HepG2 (cell line): ENCODE data around the gene BCAP29. TPM values are rescaled to one million over a fixed set of nuclear protein-coding genes. Genes with fewer than 3 reads are reported as not detected.

Source experiments
- ATAC-seq: fragments of 200-7000 bp; cut with Tn5 transposase; 3 replicates; pipeline ENCODE4 v1.9.1; 2020; ENCODE audit warnings: mild to moderate bottlenecking, moderate library complexity
- BruUV-seq: library from RNA; stranded (reverse); fragments of 400-500 nt; replicated peaks from 2 replicates; lab custom pipeline; 2021; lab: Mats Ljungman, UMichigan
- CTCF ChIA-PET: fragments of 300-600 bp; formaldehyde crosslinking; extraction: SDS; loops from one replicate; lab custom pipeline; 2021; ENCODE audit warnings: low total read pairs, inconsistent platforms, low intra/inter-chr PET ratio; lab: Yijun Ruan, JAX
- POLR2A ChIA-PET: fragments of 350-600 bp; sonication (Branson Sonifier 250); formaldehyde crosslinking; loops from one replicate; lab custom pipeline; 2020; ENCODE audit warnings: antibody characterized with exemption, inconsistent platforms; lab: Yijun Ruan, JAX
- DNase-seq: peaks from one replicate; pipeline ENCODE4 v3.0.0-alpha.2; 2015; ENCODE audit warnings: low spot score
- FAIRE-seq: peaks from 3 replicates; lab custom pipeline; 2011; peaks lifted over from hg19 to GRCh38; lab: Jason Lieb, UNC
- H2AFZ ChIP-seq: one replicate; pipeline ENCODE4 v1.6.1; 2011; ENCODE audit warnings: low read length, inconsistent platforms
- H3K27ac ChIP-seq: fragments of 300-600 bp; 3 replicates; pipeline ENCODE4 v1.8.0; 2011; ENCODE audit warnings: mixed run types, mild to moderate bottlenecking, mixed read lengths, low read length, inconsistent platforms; ENCODE audit not compliant: insufficient read depth; ENCODE audit errors: extremely low read length
- H3K27me3 ChIP-seq, 2 experiments: fragments of 200-600 bp in 1 of 2; 2 replicates in 1 of 2; 3 replicates in 1 of 2; pipeline versions ENCODE4 v1.6.0 to v1.8.0; 2011; ENCODE audit warnings: low read length in 2 of 2, mild to moderate bottlenecking in 2 of 2, moderate library complexity in 2 of 2, inconsistent platforms in 1 of 2; ENCODE audit not compliant: insufficient read depth in 2 of 2, control insufficient read depth in 1 of 2
- H3K36me3 ChIP-seq, 2 experiments: fragments of 200-600 bp in 1 of 2; replicated peaks in 1 of 2; 2 replicates in 1 of 2; 3 replicates in 1 of 2; pipeline versions ENCODE4 v1.5.1 to v1.8.0; 2011; ENCODE audit warnings: low read length in 2 of 2, inconsistent platforms in 1 of 2; ENCODE audit not compliant: insufficient read depth in 2 of 2, control insufficient read depth in 1 of 2
- H3K4me1 ChIP-seq: 2 replicates; pipeline ENCODE4 v1.5.1; 2012; ENCODE audit warnings: low read length, inconsistent platforms; ENCODE audit not compliant: insufficient read depth
- H3K4me2 ChIP-seq: 2 replicates; pipeline ENCODE4 v1.6.0; 2011; ENCODE audit warnings: low read depth, low read length, inconsistent platforms
- H3K4me3 ChIP-seq, 3 experiments: fragments of 200-600 bp in 1 of 3; sonication (generic), shearing (Covaris generic) in 1 of 3; replicated peaks in 1 of 3; 2 replicates each; pipeline ENCODE4 v1.5.1; 2011 to 2016; ENCODE audit warnings: low read length in 3 of 3, inconsistent platforms in 2 of 3, low read depth in 2 of 3, mild to moderate bottlenecking in 2 of 3, control low read depth in 1 of 3, mixed read lengths in 1 of 3; ENCODE audit not compliant: insufficient read depth in 1 of 3
- H3K79me2 ChIP-seq: one replicate; pipeline ENCODE4 v1.6.1; 2011; ENCODE audit warnings: low read length, inconsistent platforms; ENCODE audit not compliant: insufficient read depth
- H3K9ac ChIP-seq: 2 replicates; pipeline ENCODE4 v1.6.0; 2011; ENCODE audit warnings: mild to moderate bottlenecking, low read depth, low read length, inconsistent platforms; ENCODE audit not compliant: insufficient read depth
- H3K9me3 ChIP-seq: 2 replicates; pipeline ENCODE4 v1.5.1; 2012; ENCODE audit warnings: mild to moderate bottlenecking, low read length
- H4K20me1 ChIP-seq: 2 replicates; pipeline ENCODE4 v1.6.0; 2011; ENCODE audit warnings: inconsistent platforms, mild to moderate bottlenecking, low read length, moderate library complexity; ENCODE audit not compliant: insufficient read depth
- ARNT2 ChIP-seq: sonication (generic); formaldehyde crosslinking; IDR thresholded peaks from 2 replicates; pipeline ENCODE4 v1.8.0; 2022; ENCODE audit warnings: mild to moderate bottlenecking, low read depth, missing genetic modification reagents, moderate library complexity
- HES4 ChIP-seq: sonication (generic); formaldehyde crosslinking; IDR thresholded peaks from 2 replicates; pipeline ENCODE4 v1.9.0; 2021; ENCODE audit warnings: mild to moderate bottlenecking, missing genetic modification reagents, borderline replicate concordance
- HNRNPK ChIP-seq: fragments of 200-400 bp; formaldehyde crosslinking; IDR thresholded peaks from 2 replicates; pipeline ENCODE4 v1.6.1; 2018; ENCODE audit warnings: low read length, low read depth, moderate library complexity, mild to moderate bottlenecking; ENCODE audit not compliant: poor library complexity, severe bottlenecking
- HOXA5 ChIP-seq: sonication (generic); formaldehyde crosslinking; IDR thresholded peaks from 2 replicates; pipeline ENCODE4 v1.4.0; 2020; ENCODE audit warnings: missing genetic modification reagents
- KAT8 ChIP-seq: IDR thresholded peaks from 2 replicates; pipeline ENCODE4 v1.6.1; 2016; ENCODE audit warnings: missing genetic modification reagents, missing compliant biosample characterization
- MXD4 ChIP-seq: IDR thresholded peaks from 2 replicates; pipeline ENCODE4 v1.6.1; 2016; ENCODE audit warnings: mild to moderate bottlenecking, missing biosample characterization, missing genetic modification reagents
- PHF8 ChIP-seq: sonication (generic); formaldehyde crosslinking; IDR thresholded peaks from 2 replicates; pipeline ENCODE4 v1.5.0; 2020; ENCODE audit warnings: missing genetic modification reagents
- PPARG ChIP-seq: conservative IDR thresholded peaks from 2 replicates; pipeline ENCODE4 v1.6.1; 2016; ENCODE audit warnings: missing biosample characterization, missing genetic modification reagents
- PRDM10 ChIP-seq: sonication (generic); formaldehyde crosslinking; IDR thresholded peaks from 2 replicates; pipeline ENCODE4 v1.4.0; 2020; ENCODE audit warnings: low read depth, missing genetic modification reagents
- ZFP37 ChIP-seq: sonication (generic); formaldehyde crosslinking; IDR thresholded peaks from 2 replicates; pipeline ENCODE4 v1.4.0; 2020; ENCODE audit warnings: missing genetic modification reagents, borderline replicate concordance
- ZMYM2 ChIP-seq: sonication (generic); formaldehyde crosslinking; IDR thresholded peaks from 2 replicates; pipeline ENCODE4 v1.8.0; 2022; ENCODE audit warnings: mild to moderate bottlenecking, missing genetic modification reagents
- ZNF225 ChIP-seq: sonication (generic); formaldehyde crosslinking; IDR thresholded peaks from 2 replicates; pipeline ENCODE4 v1.4.0; 2020; ENCODE audit warnings: mild to moderate bottlenecking, missing genetic modification reagents
- ZNF512 ChIP-seq: sonication (generic); formaldehyde crosslinking; IDR thresholded peaks from 2 replicates; pipeline ENCODE4 v1.4.0; 2020; ENCODE audit warnings: mild to moderate bottlenecking, missing genetic modification reagents
- WGBS: methylation state at CpG from one replicate; pipeline ENCODE4 v1.1.6; 2017; ENCODE audit warnings: low lambda C conversion rate; 5-methylcytosine and 5-hydroxymethylcytosine counted together
- in situ Hi-C: cut with HindIII; loops from 2 replicates; pipeline ENCODE4 v1.10.0; 2017; ENCODE audit warnings: low pct_unique_long_range_greater_than_20kb; ENCODE audit not compliant: extremely low pct_ligation_motif_present
- intact Hi-C: fragments of 100-400 bp; cut with micrococcal nuclease; formaldehyde crosslinking; loops from one replicate; pipeline ENCODE4 v1.10.0; 2022; ENCODE audit not compliant: unreplicated experiment
- polyA plus RNA-seq, 8 experiments: library from polyadenylated mRNA; depleted of rRNA in 3 of 8; stranded (reverse) in 7 of 8; unstranded in 1 of 8; fragments of >200 nt; fragmentation: Illumina TruSeq in 4 of 8; extraction: Trizol in 4 of 8; gene quantifications; 2 replicates each; pipeline versions ENCODE4 v1.2.1 to v1.2.3, GENCODE V29; 2011 to 2016; ENCODE audit warnings: low read depth in 4 of 8, missing spikeins in 1 of 8, mixed read lengths in 1 of 8; ENCODE audit not compliant: insufficient read depth in 1 of 8
- total RNA-seq, 5 experiments: library from RNA; depleted of rRNA; stranded (reverse); fragments of >200 nt; fragmentation: Illumina TruSeq; extraction: Trizol; gene quantifications; 2 replicates each; pipeline ENCODE4 v1.2.3, GENCODE V29; 2016; ENCODE audit warnings: low read depth in 1 of 5
- TF ChIP-seq, protein P1 (sequence below): sonication (generic); formaldehyde crosslinking; IDR thresholded peaks from 2 replicates; pipeline ENCODE4 v1.5.0; 2020; ENCODE audit warnings: missing genetic modification reagents
- TF ChIP-seq, protein P2 (sequence below): sonication (generic); formaldehyde crosslinking; IDR thresholded peaks from 2 replicates; pipeline ENCODE4 v1.8.1; 2023; ENCODE audit warnings: mild to moderate bottlenecking, moderate library complexity, missing genetic modification reagents

The BCAP29 gene
- total and polyA plus RNA-seq, 2 of the 13 experiments (the other 11 are each of a cell fraction or from before 2014, with no cell fraction given) = 15.3 to 35.6 TPM

- H3K27me3 ChIP-seq = peaks cover 0 to 4% of the 10 kb centered on the region in 2 experiments; a peak in 1 of 5 replicates
- no peak overlapping the region for H3K4me2 ChIP-seq
- WGBS = 15% methylated on average over 4 of the region's 4 CpGs
- intact Hi-C loops (no loop called here), in situ Hi-C loops (no loop called here)
- no peak overlapping the region for H3K27ac ChIP-seq
- no peak overlapping the region for H2AFZ ChIP-seq
- H3K79me2 ChIP-seq = no peaks in the 10 kb centered on the region
- H3K9ac ChIP-seq = no peak overlapping the region
- DNase-seq (no peak), FAIRE-seq (no peak), ATAC-seq (no peak)
- ChIA-PET POLR2A (no interaction called here), CTCF (no interaction called here)
- no peaks in the 10 kb centered on the region for H4K20me1 ChIP-seq
- BruUV-seq = no TSS peak
- no peak overlapping the region for H3K4me3 ChIP-seq
- H3K9me3 ChIP-seq = no peaks in the 10 kb centered on the region
- no peaks in the 10 kb centered on the region for H3K36me3 ChIP-seq
- no peaks in the 10 kb centered on the region for H3K4me1 ChIP-seq
- TF ChIP-seq, protein P1, sequence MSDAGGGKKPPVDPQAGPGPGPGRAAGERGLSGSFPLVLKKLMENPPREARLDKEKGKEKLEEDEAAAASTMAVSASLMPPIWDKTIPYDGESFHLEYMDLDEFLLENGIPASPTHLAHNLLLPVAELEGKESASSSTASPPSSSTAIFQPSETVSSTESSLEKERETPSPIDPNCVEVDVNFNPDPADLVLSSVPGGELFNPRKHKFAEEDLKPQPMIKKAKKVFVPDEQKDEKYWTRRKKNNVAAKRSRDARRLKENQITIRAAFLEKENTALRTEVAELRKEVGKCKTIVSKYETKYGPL (CRISPR knock-in tag) = no peak
- TF ChIP-seq PHF8 (CRISPR knock-in tag) (no peak), ZNF225 (CRISPR knock-in tag) (no peak), ZMYM2 (CRISPR knock-in tag) (no peak), ZFP37 (no peak), KAT8 (CRISPR knock-in tag) (no peak), HNRNPK (no peak), HES4 (no peak), ARNT2 (CRISPR knock-in tag) (no peak), HOXA5 (CRISPR knock-in tag) (no peak), ZNF512 (CRISPR knock-in tag) (no peak), PRDM10 (CRISPR knock-in tag) (no peak), MXD4 (no peak), PPARG (CRISPR knock-in tag) (no peak)
- TF ChIP-seq, protein P2, sequence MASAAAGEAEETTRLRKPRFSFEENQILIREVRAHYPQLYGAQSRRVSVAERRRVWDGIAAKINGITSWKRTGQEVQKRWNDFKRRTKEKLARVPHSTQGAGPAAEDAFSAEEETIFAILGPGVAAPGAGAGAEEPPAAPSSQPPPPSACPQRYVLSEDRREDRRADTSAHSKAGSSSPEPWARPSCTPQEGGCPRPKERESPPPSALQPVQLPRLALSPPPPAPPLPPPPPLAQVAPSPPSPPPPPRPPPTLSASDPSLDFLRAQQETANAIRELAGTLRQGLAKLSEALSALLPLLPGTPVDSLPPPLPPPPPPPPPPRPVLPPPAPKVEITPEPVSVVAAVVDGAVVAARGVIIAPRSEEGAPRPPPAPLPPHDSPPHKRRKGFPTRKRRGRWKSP (CRISPR knock-in tag) = no peak
These were observed 62.5 kb downstream of the BCAP29 start for GRCh38 chr7:107642501-107642900.
